GM23338 (cell line): ENCODE data around the gene CCDC186. TPM values are rescaled to one million over a fixed set of nuclear protein-coding genes. Genes with fewer than 3 reads are reported as not detected.

Experiments used
- ATAC-seq: fragments of 200-7000 bp; cut with Tn5 transposase; 3 replicates; pipeline ENCODE4 v1.9.1; 2020
- DNase-seq: peaks from one replicate; pipeline ENCODE4 v3.0.0-alpha.2; 2015; ENCODE audit warnings: low spot score
- H2AFZ ChIP-seq: fragments of 200-600 bp; sonication (generic); 2 replicates; pipeline ENCODE4 v1.8.0; 2016; ENCODE audit warnings: antibody characterized with exemption, mild to moderate bottlenecking, moderate library complexity
- H3F3A ChIP-seq: fragments of 200-600 bp; sonication (generic); replicated peaks from 2 replicates; pipeline ENCODE4 v1.8.0; 2017; ENCODE audit warnings: antibody characterized with exemption, mixed run types, low read depth
- H3K27ac ChIP-seq: fragments of 200-600 bp; sonication (generic); 2 replicates; pipeline ENCODE4 v1.6.1; 2016; ENCODE audit warnings: low read depth
- H3K27me3 ChIP-seq: fragments of 200-600 bp; sonication (generic); 2 replicates; pipeline ENCODE4 v1.8.0; 2016; ENCODE audit warnings: mild to moderate bottlenecking, mixed run types, moderate library complexity; ENCODE audit not compliant: insufficient read depth
- H3K36me3 ChIP-seq: fragments of 200-600 bp; sonication (generic); 2 replicates; pipeline ENCODE4 v1.8.0; 2016; ENCODE audit warnings: mild to moderate bottlenecking; ENCODE audit not compliant: insufficient read depth
- H3K4me1 ChIP-seq: fragments of 200-600 bp; sonication (generic); 2 replicates; pipeline ENCODE4 v1.8.0; 2016; ENCODE audit warnings: mild to moderate bottlenecking, moderate library complexity; ENCODE audit not compliant: insufficient read depth
- H3K4me2 ChIP-seq: fragments of 200-600 bp; sonication (generic); 2 replicates; pipeline ENCODE4 v1.7.1; 2017; ENCODE audit warnings: mixed run types
- H3K4me3 ChIP-seq: fragments of 200-600 bp; sonication (generic); 2 replicates; pipeline ENCODE4 v1.6.1; 2016; ENCODE audit warnings: mixed run types
- H3K79me2 ChIP-seq: fragments of 200-600 bp; sonication (generic); replicated peaks from 2 replicates; pipeline ENCODE4 v1.8.0; 2017; ENCODE audit warnings: mild to moderate bottlenecking; ENCODE audit not compliant: insufficient read depth
- H3K9me2 ChIP-seq: fragments of 200-600 bp; sonication (generic); 2 replicates; pipeline ENCODE4 v1.8.0; 2017; ENCODE audit not compliant: insufficient read depth
- H4K20me1 ChIP-seq: fragments of 200-600 bp; sonication (generic); replicated peaks from 2 replicates; pipeline ENCODE4 v1.8.0; 2017; ENCODE audit warnings: mild to moderate bottlenecking; ENCODE audit not compliant: insufficient read depth
- H3K27ac Mint-ChIP-seq: 2 replicates; pipeline ENCODE4 v1.8.0; 2020; ENCODE audit warnings: inconsistent platforms, mild to moderate bottlenecking, moderate library complexity, mixed read lengths
- H3K27me3 Mint-ChIP-seq: 3 replicates; pipeline ENCODE4 v1.8.0; 2022; ENCODE audit warnings: low read depth, mild to moderate bottlenecking, moderate library complexity, mixed read lengths, inconsistent platforms; ENCODE audit not compliant: insufficient read depth, poor library complexity
- H3K36me3 Mint-ChIP-seq: 3 replicates; pipeline ENCODE4 v1.8.0; 2021; ENCODE audit warnings: low read depth, mild to moderate bottlenecking, inconsistent platforms, moderate library complexity, mixed read lengths
- H3K4me1 Mint-ChIP-seq: 3 replicates; pipeline ENCODE4 v1.8.0; 2020; ENCODE audit warnings: mild to moderate bottlenecking, inconsistent platforms, mixed read lengths
- H3K4me3 Mint-ChIP-seq: 3 replicates; pipeline ENCODE4 v1.8.0; 2021; ENCODE audit warnings: moderate library complexity, mild to moderate bottlenecking, inconsistent platforms, mixed read lengths
- H3K9me3 Mint-ChIP-seq: 3 replicates; pipeline ENCODE4 v1.8.0; 2020; ENCODE audit warnings: moderate library complexity, mild to moderate bottlenecking, inconsistent platforms, mixed read lengths
- CREB1 ChIP-seq: fragments of 250-450 bp; sonication (Bioruptor Pico); IDR thresholded peaks from 2 replicates; pipeline ENCODE4 v1.5.0; 2020; ENCODE audit warnings: low read depth, mild to moderate bottlenecking, moderate library complexity
- CTCF ChIP-seq, 2 experiments: fragments of 200-600 bp in 1 of 2; sonication (generic) in 1 of 2; conservative IDR thresholded peaks; 2 replicates each; pipeline versions ENCODE4 v1.5.1 to v1.6.1; 2016 to 2017; ENCODE audit warnings: antibody characterized with exemption in 2 of 2, low read depth in 2 of 2, mild to moderate bottlenecking in 2 of 2, moderate library complexity in 1 of 2
- EZH2 ChIP-seq: fragments of 200-600 bp; sonication (generic); IDR thresholded peaks from one replicate; pipeline ENCODE4 v1.8.0; 2017; ENCODE audit warnings: antibody characterized with exemption, mild to moderate bottlenecking, low read depth; ENCODE audit not compliant: unreplicated experiment
- EZH2phosphoT487 ChIP-seq: fragments of 200-600 bp; sonication (generic); IDR thresholded peaks from one replicate; pipeline ENCODE4 v1.8.1; 2018; ENCODE audit warnings: antibody characterized with exemption; ENCODE audit not compliant: unreplicated experiment
- STAT1 ChIP-seq: IDR thresholded peaks from one replicate; pipeline ENCODE4 v1.6.1; 2016; ENCODE audit warnings: antibody characterized with exemption; ENCODE audit not compliant: unreplicated experiment
- ZNF114 ChIP-seq: fragments of 250-450 bp; sonication (Bioruptor Pico); IDR thresholded peaks from 2 replicates; pipeline ENCODE4 v1.5.0; 2020; ENCODE audit warnings: mild to moderate bottlenecking, moderate library complexity
- polyA plus RNA-seq: library from polyadenylated mRNA; unstranded; fragments of >200 nt; fragmentation: Nextera tagmentation; extraction: Ambion mirVana; gene quantifications from 2 replicates; pipeline ENCODE4 v1.2.1, GENCODE V29; 2016
- total RNA-seq: library from RNA; depleted of rRNA; stranded (reverse); fragments of >200 nt; shearing (Covaris generic); gene quantifications from 2 replicates; pipeline ENCODE4 v1.2.3, GENCODE V29; 2014
- TF ChIP-seq, protein P1 (sequence below): fragments of 250-450 bp; sonication (Bioruptor Pico); IDR thresholded peaks from 2 replicates; pipeline ENCODE4 v1.5.0; 2020; ENCODE audit warnings: mild to moderate bottlenecking, moderate library complexity

Gene CCDC186
- total and polyA plus RNA-seq, 2 experiments from 2014 or later = 24.2 to 50.7 TPM

DNA sequence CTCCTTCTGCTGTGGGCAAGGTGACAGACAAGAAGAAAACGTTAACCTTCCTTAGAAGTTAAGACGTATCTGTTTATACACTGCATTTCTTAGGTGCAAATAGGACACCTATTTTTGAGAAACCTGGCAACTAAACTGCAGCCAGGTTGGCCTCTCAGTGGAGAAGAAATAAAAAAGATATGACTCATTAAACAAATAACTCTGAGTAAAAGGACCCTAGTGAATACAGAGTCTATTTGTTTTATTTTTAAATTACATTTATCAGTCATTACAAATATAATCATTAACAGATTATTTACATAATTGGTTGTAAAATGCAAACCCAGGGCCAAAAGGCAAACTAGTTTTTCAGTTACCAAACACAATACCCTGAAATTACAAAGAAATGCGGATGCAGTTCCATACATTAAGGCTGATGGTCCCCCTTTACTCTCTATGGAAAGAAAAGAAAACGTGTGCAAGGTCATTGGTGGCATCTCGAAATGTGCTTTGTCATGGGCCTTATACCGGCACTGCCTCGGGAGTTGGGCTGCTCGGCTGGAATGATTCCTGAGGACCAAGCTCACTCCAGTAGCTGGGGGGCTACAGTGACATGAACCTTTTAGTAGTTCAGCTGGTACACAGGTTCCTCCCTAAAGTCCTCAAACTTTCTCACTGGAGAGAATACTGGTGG is 92.0 kb downstream of the CCDC186 start (continued):
- TF ChIP-seq, protein P1, sequence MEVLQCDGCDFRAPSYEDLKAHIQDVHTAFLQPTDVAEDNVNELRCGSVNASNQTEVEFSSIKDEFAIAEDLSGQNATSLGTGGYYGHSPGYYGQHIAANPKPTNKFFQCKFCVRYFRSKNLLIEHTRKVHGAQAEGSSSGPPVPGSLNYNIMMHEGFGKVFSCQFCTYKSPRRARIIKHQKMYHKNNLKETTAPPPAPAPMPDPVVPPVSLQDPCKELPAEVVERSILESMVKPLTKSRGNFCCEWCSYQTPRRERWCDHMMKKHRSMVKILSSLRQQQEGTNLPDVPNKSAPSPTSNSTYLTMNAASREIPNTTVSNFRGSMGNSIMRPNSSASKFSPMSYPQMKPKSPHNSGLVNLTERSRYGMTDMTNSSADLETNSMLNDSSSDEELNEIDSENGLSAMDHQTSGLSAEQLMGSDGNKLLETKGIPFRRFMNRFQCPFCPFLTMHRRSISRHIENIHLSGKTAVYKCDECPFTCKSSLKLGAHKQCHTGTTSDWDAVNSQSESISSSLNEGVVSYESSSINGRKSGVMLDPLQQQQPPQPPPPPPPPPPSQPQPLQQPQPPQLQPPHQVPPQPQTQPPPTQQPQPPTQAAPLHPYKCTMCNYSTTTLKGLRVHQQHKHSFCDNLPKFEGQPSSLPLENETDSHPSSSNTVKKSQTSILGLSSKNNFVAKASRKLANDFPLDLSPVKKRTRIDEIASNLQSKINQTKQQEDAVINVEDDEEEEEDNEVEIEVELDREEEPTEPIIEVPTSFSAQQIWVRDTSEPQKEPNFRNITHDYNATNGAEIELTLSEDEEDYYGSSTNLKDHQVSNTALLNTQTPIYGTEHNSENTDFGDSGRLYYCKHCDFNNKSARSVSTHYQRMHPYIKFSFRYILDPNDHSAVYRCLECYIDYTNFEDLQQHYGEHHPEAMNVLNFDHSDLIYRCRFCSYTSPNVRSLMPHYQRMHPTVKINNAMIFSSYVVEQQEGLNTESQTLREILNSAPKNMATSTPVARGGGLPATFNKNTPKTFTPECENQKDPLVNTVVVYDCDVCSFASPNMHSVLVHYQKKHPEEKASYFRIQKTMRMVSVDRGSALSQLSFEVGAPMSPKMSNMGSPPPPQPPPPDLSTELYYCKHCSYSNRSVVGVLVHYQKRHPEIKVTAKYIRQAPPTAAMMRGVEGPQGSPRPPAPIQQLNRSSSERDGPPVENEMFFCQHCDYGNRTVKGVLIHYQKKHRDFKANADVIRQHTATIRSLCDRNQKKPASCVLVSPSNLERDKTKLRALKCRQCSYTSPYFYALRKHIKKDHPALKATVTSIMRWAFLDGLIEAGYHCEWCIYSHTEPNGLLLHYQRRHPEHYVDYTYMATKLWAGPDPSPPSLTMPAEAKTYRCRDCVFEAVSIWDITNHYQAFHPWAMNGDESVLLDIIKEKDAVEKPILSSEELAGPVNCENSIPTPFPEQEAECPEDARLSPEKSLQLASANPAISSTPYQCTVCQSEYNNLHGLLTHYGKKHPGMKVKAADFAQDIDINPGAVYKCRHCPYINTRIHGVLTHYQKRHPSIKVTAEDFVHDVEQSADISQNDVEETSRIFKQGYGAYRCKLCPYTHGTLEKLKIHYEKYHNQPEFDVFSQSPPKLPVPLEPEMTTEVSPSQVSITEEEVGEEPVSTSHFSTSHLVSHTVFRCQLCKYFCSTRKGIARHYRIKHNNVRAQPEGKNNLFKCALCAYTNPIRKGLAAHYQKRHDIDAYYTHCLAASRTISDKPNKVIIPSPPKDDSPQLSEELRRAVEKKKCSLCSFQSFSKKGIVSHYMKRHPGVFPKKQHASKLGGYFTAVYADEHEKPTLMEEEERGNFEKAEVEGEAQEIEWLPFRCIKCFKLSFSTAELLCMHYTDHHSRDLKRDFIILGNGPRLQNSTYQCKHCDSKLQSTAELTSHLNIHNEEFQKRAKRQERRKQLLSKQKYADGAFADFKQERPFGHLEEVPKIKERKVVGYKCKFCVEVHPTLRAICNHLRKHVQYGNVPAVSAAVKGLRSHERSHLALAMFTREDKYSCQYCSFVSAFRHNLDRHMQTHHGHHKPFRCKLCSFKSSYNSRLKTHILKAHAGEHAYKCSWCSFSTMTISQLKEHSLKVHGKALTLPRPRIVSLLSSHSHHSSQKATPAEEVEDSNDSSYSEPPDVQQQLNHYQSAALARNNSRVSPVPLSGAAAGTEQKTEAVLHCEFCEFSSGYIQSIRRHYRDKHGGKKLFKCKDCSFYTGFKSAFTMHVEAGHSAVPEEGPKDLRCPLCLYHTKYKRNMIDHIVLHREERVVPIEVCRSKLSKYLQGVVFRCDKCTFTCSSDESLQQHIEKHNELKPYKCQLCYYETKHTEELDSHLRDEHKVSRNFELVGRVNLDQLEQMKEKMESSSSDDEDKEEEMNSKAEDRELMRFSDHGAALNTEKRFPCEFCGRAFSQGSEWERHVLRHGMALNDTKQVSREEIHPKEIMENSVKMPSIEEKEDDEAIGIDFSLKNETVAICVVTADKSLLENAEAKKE (CRISPR knock-in tag) = no peak
- TF ChIP-seq CTCF (conservative IDR thresholded peaks at IDR 0.05; ENCODE audit: low read depth in 2 of 2) = no peak
- no peak for TF ChIP-seq EZH2phosphoT487
- TF ChIP-seq EZH2 = no peak

- no peaks in the 10 kb centered on the region for H3K27me3 ChIP-seq
- H3K4me3 ChIP-seq = no peak overlapping the region
- H4K20me1 ChIP-seq = no peaks in the 10 kb centered on the region
- H3K4me2 ChIP-seq = no peak overlapping the region
- Mint-ChIP-seq H3K4me1 (peaks cover 7% of the 10 kb centered on the region; the same call in 2 of the 3 replicates), H3K4me3 (no peak overlapping the region), H3K36me3 (no peaks in the 10 kb centered on the region; the same call in 2 of the 3 replicates), H3K27me3 (peaks cover 3% of the 10 kb centered on the region), H3K27ac (no peak overlapping the region), H3K9me3 (peaks cover 5% of the 10 kb centered on the region; the same call in 2 of the 3 replicates)
- H3K9me2 ChIP-seq = peaks cover 4% of the 10 kb centered on the region; the same call in 1 of the 2 replicates
- no peak for DNase-seq
- no peak for ATAC-seq
- H3K36me3 ChIP-seq = no peaks in the 10 kb centered on the region
- H2AFZ ChIP-seq = no peak overlapping the region
- no peaks in the 10 kb centered on the region for H3K79me2 ChIP-seq
- TF ChIP-seq ZNF114 (CRISPR knock-in tag) (no peak), CTCF (conservative IDR thresholded peaks at IDR 0.05; ENCODE audit: low read depth in 2 of 2) (no peak), CREB1 (no peak), STAT1 (no peak)
- H3K4me1 ChIP-seq = no peaks in the 10 kb centered on the region
- H3K27ac ChIP-seq = no peak overlapping the region
- H3F3A ChIP-seq = 0 out of 2 replicates have a peak, but pooled peaks cover 4% of the 10 kb centered on the region
These were observed 94.6 kb downstream of the CCDC186 start for GRCh38 chr10:114079421-114079820.
